ENCODE data around the gene HOXA10.

Gene HOXA10

DNA sequence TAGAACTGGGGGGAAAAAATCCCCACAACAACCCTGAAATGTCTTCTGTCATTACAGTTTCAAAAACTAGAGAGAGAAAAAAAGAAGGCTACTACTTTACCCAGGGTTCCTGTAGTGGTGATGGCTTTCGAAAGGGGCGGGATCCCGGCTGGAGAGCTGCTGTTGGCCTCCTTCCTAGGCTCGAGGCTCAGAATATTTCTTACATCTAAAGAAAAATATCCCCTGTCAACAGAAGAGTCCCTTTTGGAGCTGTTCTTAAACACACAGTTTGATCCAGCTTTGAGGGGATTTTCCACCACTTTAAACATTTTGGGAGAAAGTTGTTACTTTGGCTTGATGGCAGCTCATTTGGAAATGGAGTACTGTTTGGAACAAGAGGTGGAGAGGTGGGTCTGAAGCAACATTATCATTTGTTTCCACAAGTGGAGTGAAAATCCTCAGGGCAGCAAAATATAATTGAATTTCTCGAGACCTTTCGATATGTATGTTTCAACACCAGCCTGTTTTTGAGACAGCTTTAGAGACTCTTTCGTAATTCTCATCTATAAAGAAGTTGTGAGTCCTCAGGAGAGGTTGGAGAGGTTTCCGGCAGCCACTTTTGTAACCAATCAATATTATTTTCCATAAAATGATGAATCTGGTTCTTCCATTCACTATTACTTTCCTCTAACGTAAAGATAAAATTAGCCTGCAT, 20.7 kb upstream of the HOXA10 start:
- no peak for DNase-seq (ENCODE audit: low read depth)
- Histone ChIP-seq H3K9me3 (ENCODE audit: control insufficient read depth, low read length) (no peaks in the 10 kb centered on the region), H3K27me3 (replicated peaks; ENCODE audit: control insufficient read depth, insufficient read depth, low read length) (peaks cover 33% of the 10 kb centered on the region), H3K9ac (ENCODE audit: low read length) (no peak overlapping the region), H3K4me1 (ENCODE audit: control insufficient read depth, insufficient read depth, low read length) (no peaks in the 10 kb centered on the region), H3K4me3 (ENCODE audit: low read length) (no peak overlapping the region), H3K36me3 (ENCODE audit: control insufficient read depth, insufficient read depth, low read length, severe bottlenecking) (no peaks in the 10 kb centered on the region)

DNA sequence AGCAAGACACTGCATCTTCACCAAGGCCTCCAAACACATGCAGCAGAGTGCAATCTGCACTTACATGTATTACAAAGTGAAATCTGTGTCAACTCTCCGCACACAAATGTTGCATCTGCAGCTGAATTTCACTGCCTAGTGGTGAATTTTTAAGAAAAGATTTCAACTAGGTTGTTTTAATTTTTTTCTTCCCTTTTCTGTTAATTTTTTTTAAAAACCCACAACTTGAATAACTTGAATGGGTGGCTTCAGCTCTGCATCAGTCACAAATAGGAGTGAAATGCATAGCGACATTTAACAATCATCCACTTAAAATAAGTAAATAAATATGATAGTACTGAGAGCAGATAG, 19.9 kb upstream of the HOXA10 start:
- Histone ChIP-seq H3K4me1 (ENCODE audit: control insufficient read depth, insufficient read depth, low read length) (no peaks in the 10 kb centered on the region), H3K36me3 (ENCODE audit: control insufficient read depth, insufficient read depth, low read length, severe bottlenecking) (no peaks in the 10 kb centered on the region), H3K9me3 (ENCODE audit: control insufficient read depth, low read length) (no peaks in the 10 kb centered on the region), H3K27me3 (replicated peaks; ENCODE audit: control insufficient read depth, insufficient read depth, low read length) (peaks cover 30% of the 10 kb centered on the region), H3K4me3 (ENCODE audit: low read length) (no peak overlapping the region), H3K9ac (ENCODE audit: low read length) (no peak overlapping the region)
- no peak for DNase-seq (ENCODE audit: low read depth)

DNA sequence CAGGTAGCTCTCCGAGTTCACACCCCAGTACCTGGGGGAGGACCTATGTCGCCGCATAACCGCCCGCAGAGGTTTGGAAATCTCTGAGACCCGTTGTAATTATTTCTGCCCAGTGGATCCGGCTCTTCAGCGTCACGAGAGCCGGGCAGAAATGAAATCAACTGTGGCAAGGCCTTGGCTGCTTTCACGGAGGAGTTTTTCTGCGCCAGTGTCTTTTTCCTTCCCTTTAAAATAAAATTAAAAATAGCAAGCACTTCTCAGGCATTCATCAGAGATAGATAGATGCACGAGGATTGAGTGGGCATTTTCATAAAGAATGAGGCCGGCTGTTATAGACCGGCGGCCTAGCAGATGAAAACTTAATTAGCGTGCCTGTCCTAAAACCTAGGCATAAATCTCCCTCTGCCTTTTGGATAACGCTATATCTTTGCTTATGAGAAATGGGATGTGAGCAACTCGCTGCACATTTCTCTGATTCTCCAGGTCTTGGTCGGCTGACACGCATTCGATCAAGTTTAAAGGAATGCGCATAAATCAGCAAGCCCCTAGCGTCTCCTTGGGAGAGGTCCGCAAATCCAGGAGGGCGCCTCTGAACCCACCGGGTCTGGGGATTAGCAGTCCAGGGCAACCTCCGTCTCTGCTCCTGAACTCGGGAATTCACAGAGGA, 19.3 kb upstream of the HOXA10 start:
- DNase-seq (ENCODE audit: low read depth), result no peak
- no peaks in the 10 kb centered on the region for H3K4me1 ChIP-seq (ENCODE audit: control insufficient read depth, insufficient read depth, low read length)
- H3K27me3 ChIP-seq (replicated peaks; ENCODE audit: control insufficient read depth, insufficient read depth, low read length), result peaks cover 25% of the 10 kb centered on the region
- H3K9ac ChIP-seq (ENCODE audit: low read length), result peak overlapping the region; percentile 69
- H3K9me3 ChIP-seq (ENCODE audit: control insufficient read depth, low read length), result no peaks in the 10 kb centered on the region
- H3K36me3 ChIP-seq (ENCODE audit: control insufficient read depth, insufficient read depth, low read length, severe bottlenecking), result no peaks in the 10 kb centered on the region
- H3K4me3 ChIP-seq (ENCODE audit: low read length), result peak overlapping the region; percentile 78

DNA sequence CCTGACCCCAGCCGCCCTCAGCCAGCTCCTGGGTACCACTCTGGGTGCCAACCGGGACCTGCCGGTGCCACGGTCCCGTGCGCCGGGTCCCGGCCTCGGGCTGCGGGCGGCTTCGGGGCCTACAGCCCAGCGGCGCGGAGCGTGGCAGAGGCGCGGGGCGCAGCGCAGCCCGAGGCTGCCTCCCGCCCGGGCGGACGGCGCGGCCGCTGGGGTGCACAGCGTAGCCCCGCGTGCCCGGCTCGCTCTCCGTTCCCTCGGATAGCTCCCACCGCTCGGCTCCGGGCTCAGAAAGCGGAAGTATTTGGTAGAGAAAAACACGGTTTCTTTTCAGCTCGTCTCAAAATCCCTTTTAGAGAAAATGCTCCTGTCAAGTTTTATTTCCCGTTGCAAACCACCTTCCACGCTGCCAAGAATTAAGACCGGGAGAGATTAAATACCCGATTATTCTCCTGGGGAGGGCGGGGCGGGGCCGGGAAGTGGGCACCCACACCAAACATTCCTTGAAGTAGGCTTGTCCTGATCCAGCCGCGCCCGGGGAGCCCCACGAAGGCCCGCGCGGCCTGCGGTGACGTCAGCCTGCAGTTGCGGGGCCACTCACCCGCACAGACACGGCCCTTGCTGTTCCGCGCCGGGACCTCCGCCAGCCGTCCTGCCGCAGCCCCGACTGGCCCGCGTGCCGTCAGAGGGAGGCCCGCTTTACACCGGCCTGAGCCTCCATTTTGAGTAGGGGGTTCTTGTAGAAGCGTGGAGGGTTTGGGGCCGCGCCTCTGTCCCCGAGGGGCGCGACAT, 18.6 kb upstream of the HOXA10 start:
- H3K36me3 ChIP-seq (ENCODE audit: control insufficient read depth, insufficient read depth, low read length, severe bottlenecking), result no peaks in the 10 kb centered on the region
- H3K9ac ChIP-seq (ENCODE audit: low read length), result peak overlapping the region; percentile 69
- H3K9me3 ChIP-seq (ENCODE audit: control insufficient read depth, low read length), result no peaks in the 10 kb centered on the region
- no peaks in the 10 kb centered on the region for H3K4me1 ChIP-seq (ENCODE audit: control insufficient read depth, insufficient read depth, low read length)
- peak overlapping the region; percentile 78 for H3K4me3 ChIP-seq (ENCODE audit: low read length)
- H3K27me3 ChIP-seq (replicated peaks; ENCODE audit: control insufficient read depth, insufficient read depth, low read length), result peaks cover 18% of the 10 kb centered on the region
- DNase-seq (ENCODE audit: low read depth), result peak; percentile 44

DNA sequence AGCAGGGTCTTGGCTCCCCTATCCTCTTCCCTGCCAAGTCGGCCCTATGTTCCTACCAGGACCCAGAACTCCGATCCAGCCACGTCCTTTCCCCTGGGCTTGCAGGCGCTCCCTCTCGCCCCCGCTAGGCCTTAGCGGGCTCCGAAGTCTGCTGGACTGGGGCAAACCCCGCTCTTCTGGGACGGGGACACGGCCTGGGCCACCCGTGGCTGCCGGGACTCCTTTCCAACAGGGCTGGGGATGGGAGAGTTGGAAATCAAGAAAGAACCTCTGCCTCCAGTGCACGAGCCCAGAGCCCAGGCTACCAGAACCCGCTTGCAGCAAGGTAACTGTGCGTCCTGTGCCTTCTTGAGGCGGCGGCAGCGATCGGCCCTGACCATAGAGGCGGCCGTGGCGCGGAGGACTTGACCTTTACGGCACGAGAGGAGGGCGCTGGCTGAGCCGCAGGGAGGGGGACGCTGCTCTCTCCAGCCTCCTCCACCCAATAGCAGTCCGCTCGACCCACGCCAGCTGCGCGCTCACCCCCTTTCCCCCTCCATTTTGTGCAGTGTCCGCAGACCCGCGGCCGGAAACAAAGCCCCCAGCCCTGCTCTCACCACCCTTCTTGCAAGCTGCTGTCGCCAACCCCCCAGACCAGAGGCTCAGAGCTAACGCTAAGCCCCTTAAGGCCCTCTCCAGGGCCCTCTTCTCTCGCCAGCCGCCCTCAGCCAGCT, 17.9 kb upstream of the HOXA10 start:
- peaks cover 10% of the 10 kb centered on the region for H3K27me3 ChIP-seq (replicated peaks; ENCODE audit: control insufficient read depth, insufficient read depth, low read length)
- no peak for DNase-seq (ENCODE audit: low read depth)
- H3K4me3 ChIP-seq (ENCODE audit: low read length), result peak overlapping the region; percentile 78
- no peaks in the 10 kb centered on the region for H3K9me3 ChIP-seq (ENCODE audit: control insufficient read depth, low read length)
- no peaks in the 10 kb centered on the region for H3K4me1 ChIP-seq (ENCODE audit: control insufficient read depth, insufficient read depth, low read length)
- H3K36me3 ChIP-seq (ENCODE audit: control insufficient read depth, insufficient read depth, low read length, severe bottlenecking), result no peaks in the 10 kb centered on the region
- peak overlapping the region; percentile 69 for H3K9ac ChIP-seq (ENCODE audit: low read length)

DNA sequence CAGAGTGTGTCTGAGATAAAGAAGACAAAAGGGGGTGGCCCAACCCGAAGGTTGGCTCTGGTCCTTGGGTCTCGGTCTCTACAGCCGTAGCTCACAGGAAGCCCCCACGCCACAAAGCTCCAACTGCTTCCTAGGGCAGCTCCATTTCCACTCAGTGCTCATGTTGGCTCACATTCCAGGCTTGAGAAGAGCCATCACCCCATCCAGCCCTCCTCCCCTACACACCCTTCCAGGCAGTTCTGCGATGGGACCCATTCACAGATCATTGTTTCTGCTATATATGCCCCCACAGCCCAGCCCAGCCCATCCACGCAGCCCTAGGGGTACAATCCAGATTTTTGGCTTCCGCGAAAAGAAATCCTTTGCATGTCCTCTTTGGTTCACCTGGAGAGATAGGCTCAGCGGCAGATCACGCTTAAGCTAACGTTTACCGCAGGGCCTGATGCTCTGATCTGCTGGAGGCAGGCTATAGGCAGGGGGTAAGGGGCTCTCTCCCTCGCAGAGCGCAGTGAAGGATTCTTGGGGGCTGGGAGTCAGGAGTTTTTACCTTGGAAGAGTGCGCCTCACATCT, 17.1 kb upstream of the HOXA10 start:
- Histone ChIP-seq H3K36me3 (ENCODE audit: control insufficient read depth, insufficient read depth, low read length, severe bottlenecking) (no peaks in the 10 kb centered on the region), H3K9me3 (ENCODE audit: control insufficient read depth, low read length) (no peaks in the 10 kb centered on the region), H3K27me3 (replicated peaks; ENCODE audit: control insufficient read depth, insufficient read depth, low read length) (peaks cover 4% of the 10 kb centered on the region), H3K4me3 (ENCODE audit: low read length) (no peak overlapping the region), H3K9ac (ENCODE audit: low read length) (no peak overlapping the region), H3K4me1 (ENCODE audit: control insufficient read depth, insufficient read depth, low read length) (no peaks in the 10 kb centered on the region)
- DNase-seq (ENCODE audit: low read depth), result no peak

DNA sequence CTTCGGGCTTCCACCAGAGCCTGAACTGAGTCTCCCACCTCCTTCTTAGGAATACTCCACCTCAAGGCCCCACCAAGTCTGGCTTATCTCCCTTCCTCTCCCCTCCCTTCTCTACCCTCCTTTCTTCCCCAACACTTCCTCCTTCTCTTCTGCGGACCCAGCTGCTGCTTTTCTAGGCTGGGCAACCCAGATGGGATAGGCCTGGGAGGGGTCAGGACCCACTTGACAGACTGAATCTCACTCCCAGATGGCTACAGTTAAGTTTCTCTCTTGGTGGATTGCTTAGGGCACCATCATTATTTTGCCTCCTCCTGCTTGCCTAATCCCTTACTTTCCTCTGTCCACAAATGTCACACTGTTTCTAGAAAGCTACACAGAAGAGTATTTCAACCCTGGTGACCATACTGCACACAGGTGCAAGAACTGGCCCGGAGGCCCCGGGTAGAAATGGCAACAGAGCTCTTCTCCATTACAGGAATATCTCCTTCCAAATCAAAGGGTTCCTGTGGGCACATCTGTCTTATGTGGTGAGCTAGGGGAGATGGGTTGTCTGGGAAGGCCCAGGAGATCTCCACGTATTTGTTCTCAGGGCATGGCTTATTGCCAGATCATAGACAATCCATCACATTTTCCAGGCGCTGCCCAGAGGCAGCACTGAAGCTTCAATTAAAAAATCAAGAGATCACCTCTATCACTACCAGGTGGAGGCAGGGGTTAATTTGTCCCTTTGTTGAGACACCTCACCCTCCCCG, 16.1 kb upstream of the HOXA10 start:
- no peak overlapping the region for H3K4me3 ChIP-seq (ENCODE audit: low read length)
- no peak for DNase-seq (ENCODE audit: low read depth)
- H3K9me3 ChIP-seq (ENCODE audit: control insufficient read depth, low read length), result no peaks in the 10 kb centered on the region
- H3K27me3 ChIP-seq (replicated peaks; ENCODE audit: control insufficient read depth, insufficient read depth, low read length), result peaks cover 4% of the 10 kb centered on the region
- no peaks in the 10 kb centered on the region for H3K4me1 ChIP-seq (ENCODE audit: control insufficient read depth, insufficient read depth, low read length)
- H3K36me3 ChIP-seq (ENCODE audit: control insufficient read depth, insufficient read depth, low read length, severe bottlenecking), result no peaks in the 10 kb centered on the region
- H3K9ac ChIP-seq (ENCODE audit: low read length), result no peak overlapping the region

DNA sequence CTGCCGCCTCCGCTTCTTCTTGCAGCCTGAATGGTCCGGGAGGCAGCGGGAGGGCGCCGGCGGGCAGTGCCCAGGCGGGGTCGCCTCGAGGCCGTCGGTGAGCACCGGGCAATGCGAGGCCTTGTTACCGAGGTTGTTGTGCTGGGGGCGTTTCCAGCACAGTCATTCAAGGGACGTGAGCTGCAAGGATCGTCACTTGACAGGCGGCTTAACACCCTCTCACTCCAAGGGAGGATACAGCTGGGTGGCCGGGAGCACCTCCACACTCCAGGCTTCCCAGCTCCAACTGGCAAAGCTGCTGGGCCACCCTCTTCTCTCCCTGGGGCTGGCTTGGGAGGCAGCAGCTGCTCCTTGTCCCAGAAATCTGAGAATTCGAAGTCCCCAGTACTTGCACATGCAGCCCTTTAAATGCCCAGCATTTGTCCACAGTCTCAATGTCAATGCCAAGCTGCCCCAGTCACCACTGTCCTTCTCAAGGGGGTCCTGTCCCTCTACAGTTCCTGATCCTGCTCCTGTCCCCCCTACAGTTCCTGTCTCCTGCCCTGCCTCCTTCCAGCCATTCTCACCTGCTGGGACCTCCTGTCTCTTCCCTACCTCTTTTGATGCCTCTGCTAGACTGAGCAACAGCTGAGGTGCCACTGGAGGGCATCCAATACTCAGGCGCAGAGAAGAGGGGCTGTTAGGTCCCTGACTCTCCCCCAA, 15.3 kb upstream of the HOXA10 start:
- no peak overlapping the region for H3K9ac ChIP-seq (ENCODE audit: low read length)
- peaks cover 4% of the 10 kb centered on the region for H3K27me3 ChIP-seq (replicated peaks; ENCODE audit: control insufficient read depth, insufficient read depth, low read length)
- H3K9me3 ChIP-seq (ENCODE audit: control insufficient read depth, low read length), result no peaks in the 10 kb centered on the region
- H3K4me1 ChIP-seq (ENCODE audit: control insufficient read depth, insufficient read depth, low read length), result peaks cover 4% of the 10 kb centered on the region
- no peak overlapping the region for H3K4me3 ChIP-seq (ENCODE audit: low read length)
- no peaks in the 10 kb centered on the region for H3K36me3 ChIP-seq (ENCODE audit: control insufficient read depth, insufficient read depth, low read length, severe bottlenecking)
- no peak for DNase-seq (ENCODE audit: low read depth)

DNA sequence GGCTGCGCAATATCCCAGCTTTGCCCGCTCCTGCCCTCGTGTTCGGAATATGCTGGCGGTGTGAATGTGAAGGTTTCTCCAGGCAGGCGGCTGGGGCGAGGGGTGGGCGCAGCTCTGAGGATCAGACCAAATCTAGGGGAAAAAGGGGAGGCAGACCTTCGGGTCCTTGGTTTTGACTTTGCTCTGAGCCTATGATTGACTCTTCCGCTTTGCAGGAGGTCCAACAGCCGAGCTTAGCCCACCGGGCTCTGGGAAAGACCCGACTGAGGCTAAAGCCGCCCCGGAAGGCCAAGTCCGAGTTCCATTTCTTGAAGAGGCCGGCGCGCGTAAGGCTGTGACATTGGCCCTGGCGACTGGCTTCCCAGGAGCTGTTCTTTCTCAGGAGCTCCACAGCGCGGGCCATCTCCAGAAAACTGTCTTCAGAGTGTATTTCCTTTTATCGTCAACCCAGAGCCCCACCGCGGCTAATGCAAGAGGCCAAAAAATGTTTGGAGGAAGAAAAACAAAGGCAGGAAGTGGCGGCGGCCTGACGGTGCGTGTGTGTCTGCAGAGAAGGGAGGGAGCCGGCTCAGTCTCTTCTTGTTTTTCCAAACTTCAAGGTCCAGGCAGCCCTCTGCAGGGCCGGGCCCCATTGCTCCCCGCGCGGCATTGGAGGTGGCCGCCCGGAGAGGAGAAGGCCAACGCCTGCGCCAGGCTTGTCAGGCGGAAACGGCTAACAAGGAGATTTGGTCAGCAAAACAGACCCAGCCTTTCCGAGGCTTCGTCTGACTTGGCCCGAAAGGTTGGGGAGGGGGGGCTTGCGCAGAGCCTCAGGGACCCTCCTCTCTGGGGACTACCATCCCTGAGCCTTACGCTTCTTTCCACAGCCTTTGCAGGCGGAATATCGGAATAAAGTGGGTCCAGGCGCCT, 14.5 kb upstream of the HOXA10 start:
- Histone ChIP-seq H3K27me3 (replicated peaks; ENCODE audit: control insufficient read depth, insufficient read depth, low read length) (peaks cover 4% of the 10 kb centered on the region), H3K9me3 (ENCODE audit: control insufficient read depth, low read length) (no peaks in the 10 kb centered on the region), H3K9ac (ENCODE audit: low read length) (peak overlapping the region; percentile 25), H3K36me3 (ENCODE audit: control insufficient read depth, insufficient read depth, low read length, severe bottlenecking) (no peaks in the 10 kb centered on the region), H3K4me1 (ENCODE audit: control insufficient read depth, insufficient read depth, low read length) (peaks cover 6% of the 10 kb centered on the region), H3K4me3 (ENCODE audit: low read length) (peak overlapping the region; percentile 23)
- DNase-seq (ENCODE audit: low read depth), result no peak

All from adipocyte (in vitro differentiated cells).